ENCODE results near the gene DSCAM. TPM values are rescaled to one million over a fixed set of nuclear protein-coding genes. Genes with fewer than 3 reads are reported as not detected.

Gene DSCAM
- total RNA-seq, 1 experiment from 2014 or later = 0.13 TPM

DNA sequence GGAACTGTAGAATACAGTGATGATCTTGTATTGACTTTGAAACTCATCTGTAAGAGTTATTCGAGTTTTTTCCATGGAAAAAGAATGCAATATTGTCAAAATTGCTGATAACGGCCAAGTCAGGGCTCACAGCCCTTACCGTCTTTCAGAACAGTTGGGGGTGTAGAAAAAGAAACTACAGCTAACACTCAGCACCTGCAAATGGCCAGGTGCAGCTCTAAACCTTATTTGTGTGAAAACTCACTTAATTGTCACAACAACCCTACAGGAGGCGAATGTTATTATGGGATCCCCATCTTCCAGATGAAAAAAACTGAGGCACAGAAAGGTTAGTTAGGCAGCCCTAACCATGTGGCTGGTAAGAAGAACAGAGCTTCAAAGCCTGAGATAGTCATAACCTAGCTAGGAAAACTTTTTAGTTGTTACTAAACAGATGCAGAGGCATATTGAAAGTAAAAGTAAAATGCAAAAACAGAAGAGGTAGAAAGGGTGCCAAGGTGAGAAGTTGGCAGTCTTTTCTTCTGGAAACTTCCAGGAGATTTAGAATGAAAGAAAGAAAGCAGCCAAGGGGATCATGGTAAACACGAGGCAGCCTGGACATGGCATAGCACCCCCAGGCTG lies 76.4 kb downstream of the DSCAM start:
- H3K9me3 Mint-ChIP-seq = no peaks in the 10 kb centered on the region
- H3K27me3 Mint-ChIP-seq (ENCODE audit: low read depth) = no peaks in the 10 kb centered on the region
- DNase-seq (ENCODE audit: low spot score) = no peak
- TF ChIP-seq MXD4 (CRISPR knock-in tag; IDR thresholded peaks at IDR 0.05; ENCODE audit: borderline replicate concordance) (no peak), RELA (CRISPR knock-in tag; IDR thresholded peaks at IDR 0.05; ENCODE audit: borderline replicate concordance) (no peak), RORB (CRISPR knock-in tag; IDR thresholded peaks at IDR 0.05) (no peak), ZNF138 (CRISPR knock-in tag; conservative IDR thresholded peaks at IDR 0.05) (no peak), NR1H2 (CRISPR knock-in tag; IDR thresholded peaks at IDR 0.05) (no peak), ZNF121 (CRISPR knock-in tag; IDR thresholded peaks at IDR 0.05) (no peak), GRHL2 (CRISPR knock-in tag; IDR thresholded peaks at IDR 0.05; ENCODE audit: insufficient replicate concordance, severe bottlenecking) (no peak), TCF7 (CRISPR knock-in tag; IDR thresholded peaks at IDR 0.05; ENCODE audit: low read depth) (no peak)
- TF ChIP-seq, protein P1, sequence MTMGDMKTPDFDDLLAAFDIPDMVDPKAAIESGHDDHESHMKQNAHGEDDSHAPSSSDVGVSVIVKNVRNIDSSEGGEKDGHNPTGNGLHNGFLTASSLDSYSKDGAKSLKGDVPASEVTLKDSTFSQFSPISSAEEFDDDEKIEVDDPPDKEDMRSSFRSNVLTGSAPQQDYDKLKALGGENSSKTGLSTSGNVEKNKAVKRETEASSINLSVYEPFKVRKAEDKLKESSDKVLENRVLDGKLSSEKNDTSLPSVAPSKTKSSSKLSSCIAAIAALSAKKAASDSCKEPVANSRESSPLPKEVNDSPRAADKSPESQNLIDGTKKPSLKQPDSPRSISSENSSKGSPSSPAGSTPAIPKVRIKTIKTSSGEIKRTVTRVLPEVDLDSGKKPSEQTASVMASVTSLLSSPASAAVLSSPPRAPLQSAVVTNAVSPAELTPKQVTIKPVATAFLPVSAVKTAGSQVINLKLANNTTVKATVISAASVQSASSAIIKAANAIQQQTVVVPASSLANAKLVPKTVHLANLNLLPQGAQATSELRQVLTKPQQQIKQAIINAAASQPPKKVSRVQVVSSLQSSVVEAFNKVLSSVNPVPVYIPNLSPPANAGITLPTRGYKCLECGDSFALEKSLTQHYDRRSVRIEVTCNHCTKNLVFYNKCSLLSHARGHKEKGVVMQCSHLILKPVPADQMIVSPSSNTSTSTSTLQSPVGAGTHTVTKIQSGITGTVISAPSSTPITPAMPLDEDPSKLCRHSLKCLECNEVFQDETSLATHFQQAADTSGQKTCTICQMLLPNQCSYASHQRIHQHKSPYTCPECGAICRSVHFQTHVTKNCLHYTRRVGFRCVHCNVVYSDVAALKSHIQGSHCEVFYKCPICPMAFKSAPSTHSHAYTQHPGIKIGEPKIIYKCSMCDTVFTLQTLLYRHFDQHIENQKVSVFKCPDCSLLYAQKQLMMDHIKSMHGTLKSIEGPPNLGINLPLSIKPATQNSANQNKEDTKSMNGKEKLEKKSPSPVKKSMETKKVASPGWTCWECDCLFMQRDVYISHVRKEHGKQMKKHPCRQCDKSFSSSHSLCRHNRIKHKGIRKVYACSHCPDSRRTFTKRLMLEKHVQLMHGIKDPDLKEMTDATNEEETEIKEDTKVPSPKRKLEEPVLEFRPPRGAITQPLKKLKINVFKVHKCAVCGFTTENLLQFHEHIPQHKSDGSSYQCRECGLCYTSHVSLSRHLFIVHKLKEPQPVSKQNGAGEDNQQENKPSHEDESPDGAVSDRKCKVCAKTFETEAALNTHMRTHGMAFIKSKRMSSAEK (CRISPR knock-in tag; IDR thresholded peaks at IDR 0.05; ENCODE audit: borderline replicate concordance) = no peak
- TF ChIP-seq, protein P2, sequence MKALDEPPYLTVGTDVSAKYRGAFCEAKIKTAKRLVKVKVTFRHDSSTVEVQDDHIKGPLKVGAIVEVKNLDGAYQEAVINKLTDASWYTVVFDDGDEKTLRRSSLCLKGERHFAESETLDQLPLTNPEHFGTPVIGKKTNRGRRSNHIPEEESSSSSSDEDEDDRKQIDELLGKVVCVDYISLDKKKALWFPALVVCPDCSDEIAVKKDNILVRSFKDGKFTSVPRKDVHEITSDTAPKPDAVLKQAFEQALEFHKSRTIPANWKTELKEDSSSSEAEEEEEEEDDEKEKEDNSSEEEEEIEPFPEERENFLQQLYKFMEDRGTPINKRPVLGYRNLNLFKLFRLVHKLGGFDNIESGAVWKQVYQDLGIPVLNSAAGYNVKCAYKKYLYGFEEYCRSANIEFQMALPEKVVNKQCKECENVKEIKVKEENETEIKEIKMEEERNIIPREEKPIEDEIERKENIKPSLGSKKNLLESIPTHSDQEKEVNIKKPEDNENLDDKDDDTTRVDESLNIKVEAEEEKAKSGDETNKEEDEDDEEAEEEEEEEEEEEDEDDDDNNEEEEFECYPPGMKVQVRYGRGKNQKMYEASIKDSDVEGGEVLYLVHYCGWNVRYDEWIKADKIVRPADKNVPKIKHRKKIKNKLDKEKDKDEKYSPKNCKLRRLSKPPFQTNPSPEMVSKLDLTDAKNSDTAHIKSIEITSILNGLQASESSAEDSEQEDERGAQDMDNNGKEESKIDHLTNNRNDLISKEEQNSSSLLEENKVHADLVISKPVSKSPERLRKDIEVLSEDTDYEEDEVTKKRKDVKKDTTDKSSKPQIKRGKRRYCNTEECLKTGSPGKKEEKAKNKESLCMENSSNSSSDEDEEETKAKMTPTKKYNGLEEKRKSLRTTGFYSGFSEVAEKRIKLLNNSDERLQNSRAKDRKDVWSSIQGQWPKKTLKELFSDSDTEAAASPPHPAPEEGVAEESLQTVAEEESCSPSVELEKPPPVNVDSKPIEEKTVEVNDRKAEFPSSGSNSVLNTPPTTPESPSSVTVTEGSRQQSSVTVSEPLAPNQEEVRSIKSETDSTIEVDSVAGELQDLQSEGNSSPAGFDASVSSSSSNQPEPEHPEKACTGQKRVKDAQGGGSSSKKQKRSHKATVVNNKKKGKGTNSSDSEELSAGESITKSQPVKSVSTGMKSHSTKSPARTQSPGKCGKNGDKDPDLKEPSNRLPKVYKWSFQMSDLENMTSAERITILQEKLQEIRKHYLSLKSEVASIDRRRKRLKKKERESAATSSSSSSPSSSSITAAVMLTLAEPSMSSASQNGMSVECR (CRISPR knock-in tag; IDR thresholded peaks at IDR 0.05; ENCODE audit: borderline replicate concordance) = no peak
- TF ChIP-seq, protein P3, sequence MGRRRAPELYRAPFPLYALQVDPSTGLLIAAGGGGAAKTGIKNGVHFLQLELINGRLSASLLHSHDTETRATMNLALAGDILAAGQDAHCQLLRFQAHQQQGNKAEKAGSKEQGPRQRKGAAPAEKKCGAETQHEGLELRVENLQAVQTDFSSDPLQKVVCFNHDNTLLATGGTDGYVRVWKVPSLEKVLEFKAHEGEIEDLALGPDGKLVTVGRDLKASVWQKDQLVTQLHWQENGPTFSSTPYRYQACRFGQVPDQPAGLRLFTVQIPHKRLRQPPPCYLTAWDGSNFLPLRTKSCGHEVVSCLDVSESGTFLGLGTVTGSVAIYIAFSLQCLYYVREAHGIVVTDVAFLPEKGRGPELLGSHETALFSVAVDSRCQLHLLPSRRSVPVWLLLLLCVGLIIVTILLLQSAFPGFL (CRISPR knock-in tag; IDR thresholded peaks at IDR 0.05; ENCODE audit: borderline replicate concordance) = no peak
- TF ChIP-seq, protein P4, sequence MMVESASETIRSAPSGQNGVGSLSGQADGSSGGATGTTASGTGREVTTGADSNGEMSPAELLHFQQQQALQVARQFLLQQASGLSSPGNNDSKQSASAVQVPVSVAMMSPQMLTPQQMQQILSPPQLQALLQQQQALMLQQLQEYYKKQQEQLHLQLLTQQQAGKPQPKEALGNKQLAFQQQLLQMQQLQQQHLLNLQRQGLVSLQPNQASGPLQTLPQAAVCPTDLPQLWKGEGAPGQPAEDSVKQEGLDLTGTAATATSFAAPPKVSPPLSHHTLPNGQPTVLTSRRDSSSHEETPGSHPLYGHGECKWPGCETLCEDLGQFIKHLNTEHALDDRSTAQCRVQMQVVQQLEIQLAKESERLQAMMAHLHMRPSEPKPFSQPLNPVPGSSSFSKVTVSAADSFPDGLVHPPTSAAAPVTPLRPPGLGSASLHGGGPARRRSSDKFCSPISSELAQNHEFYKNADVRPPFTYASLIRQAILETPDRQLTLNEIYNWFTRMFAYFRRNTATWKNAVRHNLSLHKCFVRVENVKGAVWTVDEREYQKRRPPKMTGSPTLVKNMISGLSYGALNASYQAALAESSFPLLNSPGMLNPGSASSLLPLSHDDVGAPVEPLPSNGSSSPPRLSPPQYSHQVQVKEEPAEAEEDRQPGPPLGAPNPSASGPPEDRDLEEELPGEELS (CRISPR knock-in tag; IDR thresholded peaks at IDR 0.05) = no peak
- TF ChIP-seq, protein P5, sequence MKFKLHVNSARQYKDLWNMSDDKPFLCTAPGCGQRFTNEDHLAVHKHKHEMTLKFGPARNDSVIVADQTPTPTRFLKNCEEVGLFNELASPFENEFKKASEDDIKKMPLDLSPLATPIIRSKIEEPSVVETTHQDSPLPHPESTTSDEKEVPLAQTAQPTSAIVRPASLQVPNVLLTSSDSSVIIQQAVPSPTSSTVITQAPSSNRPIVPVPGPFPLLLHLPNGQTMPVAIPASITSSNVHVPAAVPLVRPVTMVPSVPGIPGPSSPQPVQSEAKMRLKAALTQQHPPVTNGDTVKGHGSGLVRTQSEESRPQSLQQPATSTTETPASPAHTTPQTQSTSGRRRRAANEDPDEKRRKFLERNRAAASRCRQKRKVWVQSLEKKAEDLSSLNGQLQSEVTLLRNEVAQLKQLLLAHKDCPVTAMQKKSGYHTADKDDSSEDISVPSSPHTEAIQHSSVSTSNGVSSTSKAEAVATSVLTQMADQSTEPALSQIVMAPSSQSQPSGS (CRISPR knock-in tag; IDR thresholded peaks at IDR 0.05; ENCODE audit: borderline replicate concordance, low read depth) = no peak
- TF ChIP-seq, protein P6, sequence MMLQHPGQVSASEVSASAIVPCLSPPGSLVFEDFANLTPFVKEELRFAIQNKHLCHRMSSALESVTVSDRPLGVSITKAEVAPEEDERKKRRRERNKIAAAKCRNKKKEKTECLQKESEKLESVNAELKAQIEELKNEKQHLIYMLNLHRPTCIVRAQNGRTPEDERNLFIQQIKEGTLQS (CRISPR knock-in tag; conservative IDR thresholded peaks at IDR 0.05) = no peak
- TF ChIP-seq, protein P7, sequence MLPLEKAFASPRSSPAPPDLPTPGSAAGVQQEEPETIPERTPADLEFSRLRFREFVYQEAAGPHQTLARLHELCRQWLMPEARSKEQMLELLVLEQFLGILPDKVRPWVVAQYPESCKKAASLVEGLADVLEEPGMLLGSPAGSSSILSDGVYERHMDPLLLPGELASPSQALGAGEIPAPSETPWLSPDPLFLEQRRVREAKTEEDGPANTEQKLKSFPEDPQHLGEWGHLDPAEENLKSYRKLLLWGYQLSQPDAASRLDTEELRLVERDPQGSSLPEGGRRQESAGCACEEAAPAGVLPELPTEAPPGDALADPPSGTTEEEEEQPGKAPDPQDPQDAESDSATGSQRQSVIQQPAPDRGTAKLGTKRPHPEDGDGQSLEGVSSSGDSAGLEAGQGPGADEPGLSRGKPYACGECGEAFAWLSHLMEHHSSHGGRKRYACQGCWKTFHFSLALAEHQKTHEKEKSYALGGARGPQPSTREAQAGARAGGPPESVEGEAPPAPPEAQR (CRISPR knock-in tag; IDR thresholded peaks at IDR 0.05) = no peak
- TF ChIP-seq, protein P8, sequence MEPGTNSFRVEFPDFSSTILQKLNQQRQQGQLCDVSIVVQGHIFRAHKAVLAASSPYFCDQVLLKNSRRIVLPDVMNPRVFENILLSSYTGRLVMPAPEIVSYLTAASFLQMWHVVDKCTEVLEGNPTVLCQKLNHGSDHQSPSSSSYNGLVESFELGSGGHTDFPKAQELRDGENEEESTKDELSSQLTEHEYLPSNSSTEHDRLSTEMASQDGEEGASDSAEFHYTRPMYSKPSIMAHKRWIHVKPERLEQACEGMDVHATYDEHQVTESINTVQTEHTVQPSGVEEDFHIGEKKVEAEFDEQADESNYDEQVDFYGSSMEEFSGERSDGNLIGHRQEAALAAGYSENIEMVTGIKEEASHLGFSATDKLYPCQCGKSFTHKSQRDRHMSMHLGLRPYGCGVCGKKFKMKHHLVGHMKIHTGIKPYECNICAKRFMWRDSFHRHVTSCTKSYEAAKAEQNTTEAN (CRISPR knock-in tag; IDR thresholded peaks at IDR 0.05) = no peak
- POLR2A ChIA-PET = interaction anchor here (0.5 kb wide), 1 partner anchor 30 kb away, joined by 3 read pairs; no protein-coding TSS in a partner anchor
- H3K36me3 Mint-ChIP-seq = no peaks in the 10 kb centered on the region
- H3K27ac Mint-ChIP-seq = no peak overlapping the region
- H3K4me3 Mint-ChIP-seq = no peak overlapping the region
- no peak for ATAC-seq
- H3K4me1 Mint-ChIP-seq = peaks cover 7% of the 10 kb centered on the region; the same call in 1 of the 2 replicates
- CTCF ChIA-PET = no interaction called here
